ENCODE data around the gene MACROD2.

The MACROD2 gene

DNA sequence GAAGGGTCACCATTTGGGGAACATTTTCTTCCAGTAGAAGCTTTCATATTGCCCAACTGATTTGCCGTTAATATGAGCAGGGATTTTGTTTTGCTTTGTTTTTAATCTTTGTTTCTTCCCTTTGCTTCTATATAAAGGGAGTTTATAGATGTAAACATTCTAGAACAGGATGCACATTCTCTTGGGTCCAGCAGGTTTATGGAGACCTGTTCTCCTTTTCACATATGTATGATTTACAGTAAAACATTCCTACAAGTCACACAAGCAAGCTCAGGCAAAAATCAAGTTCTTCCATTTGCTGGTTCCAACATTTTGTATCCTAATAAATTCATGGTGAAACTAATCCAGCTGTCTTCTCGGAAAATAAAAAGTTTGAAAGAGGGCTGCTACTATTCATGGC is 1424.5 kb downstream of the MACROD2 start:
- no peak for TF ChIP-seq ZFX (IDR thresholded peaks at IDR 0.05; ENCODE audit: borderline replicate concordance)
- TF ChIP-seq, protein P1, sequence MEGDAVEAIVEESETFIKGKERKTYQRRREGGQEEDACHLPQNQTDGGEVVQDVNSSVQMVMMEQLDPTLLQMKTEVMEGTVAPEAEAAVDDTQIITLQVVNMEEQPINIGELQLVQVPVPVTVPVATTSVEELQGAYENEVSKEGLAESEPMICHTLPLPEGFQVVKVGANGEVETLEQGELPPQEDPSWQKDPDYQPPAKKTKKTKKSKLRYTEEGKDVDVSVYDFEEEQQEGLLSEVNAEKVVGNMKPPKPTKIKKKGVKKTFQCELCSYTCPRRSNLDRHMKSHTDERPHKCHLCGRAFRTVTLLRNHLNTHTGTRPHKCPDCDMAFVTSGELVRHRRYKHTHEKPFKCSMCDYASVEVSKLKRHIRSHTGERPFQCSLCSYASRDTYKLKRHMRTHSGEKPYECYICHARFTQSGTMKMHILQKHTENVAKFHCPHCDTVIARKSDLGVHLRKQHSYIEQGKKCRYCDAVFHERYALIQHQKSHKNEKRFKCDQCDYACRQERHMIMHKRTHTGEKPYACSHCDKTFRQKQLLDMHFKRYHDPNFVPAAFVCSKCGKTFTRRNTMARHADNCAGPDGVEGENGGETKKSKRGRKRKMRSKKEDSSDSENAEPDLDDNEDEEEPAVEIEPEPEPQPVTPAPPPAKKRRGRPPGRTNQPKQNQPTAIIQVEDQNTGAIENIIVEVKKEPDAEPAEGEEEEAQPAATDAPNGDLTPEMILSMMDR (IDR thresholded peaks at IDR 0.05), result no peak
- H3K27ac ChIP-seq, result no peak overlapping the region

DNA sequence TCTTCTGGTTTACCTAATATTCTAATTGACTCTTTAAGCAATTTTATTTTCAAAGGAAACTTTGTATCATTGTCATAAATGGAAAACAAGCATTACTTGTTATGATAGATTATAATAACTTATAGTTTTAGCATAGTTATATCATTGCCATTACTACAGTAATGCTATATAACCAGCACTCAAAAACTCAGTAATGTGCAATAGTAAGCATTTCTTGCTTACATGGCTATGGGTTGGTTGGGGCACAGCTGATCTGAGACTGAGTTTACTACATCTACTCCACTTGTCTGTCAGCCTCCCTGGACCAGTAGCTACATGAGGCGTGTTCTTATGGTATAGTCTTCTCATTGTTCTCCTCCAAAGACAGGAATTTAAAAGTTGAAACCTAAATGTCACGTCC is 1427.7 kb downstream of the MACROD2 start:
- TF ChIP-seq, protein P1 (IDR thresholded peaks at IDR 0.05), result no peak
- TF ChIP-seq ZFX (IDR thresholded peaks at IDR 0.05; ENCODE audit: borderline replicate concordance), result no peak
- H3K27ac ChIP-seq, result no peak overlapping the region

DNA sequence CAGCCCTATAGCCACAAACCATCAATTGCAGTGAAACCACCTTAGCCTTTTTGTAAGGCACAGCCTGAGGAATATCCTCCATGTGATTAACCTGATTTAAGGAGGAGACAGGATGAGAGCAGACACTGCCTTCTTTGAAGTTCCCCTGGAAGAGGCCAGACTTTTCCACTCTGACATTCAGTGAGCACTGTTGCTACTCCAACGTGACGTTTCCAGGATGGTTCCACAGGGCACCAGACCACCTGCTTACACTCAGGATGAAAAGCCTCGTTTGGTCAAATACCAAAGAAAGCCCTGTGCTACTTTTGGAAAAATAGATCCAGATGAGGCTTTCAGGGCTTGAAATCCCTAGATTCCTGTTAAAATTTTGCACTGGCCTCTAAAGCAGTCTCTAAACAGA is 1444.2 kb downstream of the MACROD2 start:
- no peak overlapping the region for H3K27ac ChIP-seq
- TF ChIP-seq, protein P1 (IDR thresholded peaks at IDR 0.05), result no peak
- no peak for TF ChIP-seq ZFX (IDR thresholded peaks at IDR 0.05; ENCODE audit: borderline replicate concordance)

DNA sequence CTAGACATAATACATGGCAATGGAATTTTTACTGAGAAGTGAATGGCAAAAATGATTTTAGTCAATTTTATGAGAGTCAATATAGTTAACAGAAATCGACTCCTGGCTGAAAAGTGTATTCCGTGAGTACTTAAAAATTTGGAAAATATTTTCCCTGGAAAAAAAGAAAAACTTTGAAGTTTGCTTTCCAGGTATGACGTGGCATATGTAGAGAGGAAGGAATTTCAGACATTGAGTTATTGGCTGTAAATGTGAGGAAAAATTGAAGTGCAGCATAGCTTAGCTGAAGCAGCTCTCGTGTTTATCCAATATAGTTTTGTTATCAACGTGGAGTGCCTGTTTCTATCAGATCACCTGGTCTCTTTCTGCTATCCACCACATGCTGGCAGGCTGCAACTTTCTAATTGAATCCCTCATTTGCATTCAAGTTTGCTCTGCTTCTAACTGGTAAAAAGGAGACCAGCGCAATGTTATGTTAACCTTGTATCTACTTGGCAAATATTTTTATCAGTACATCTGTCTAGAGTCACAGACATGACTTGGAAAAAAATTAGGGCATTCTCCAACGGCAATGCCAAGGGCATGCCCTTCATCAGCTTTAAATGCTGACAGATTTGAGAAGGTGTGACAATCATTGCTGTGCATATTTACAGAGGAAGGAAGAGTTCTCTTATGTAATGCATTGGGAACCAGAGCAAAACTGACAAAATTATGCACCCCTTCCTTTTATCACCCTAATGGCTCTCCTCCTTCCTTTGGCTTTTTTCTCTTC is 1444.9 kb downstream of the MACROD2 start:
- TF ChIP-seq ZFX (IDR thresholded peaks at IDR 0.05; ENCODE audit: borderline replicate concordance), result no peak
- TF ChIP-seq, protein P1 (IDR thresholded peaks at IDR 0.05), result no peak; the same call in 1 of the 2 replicates
- no peak overlapping the region for H3K27ac ChIP-seq

DNA sequence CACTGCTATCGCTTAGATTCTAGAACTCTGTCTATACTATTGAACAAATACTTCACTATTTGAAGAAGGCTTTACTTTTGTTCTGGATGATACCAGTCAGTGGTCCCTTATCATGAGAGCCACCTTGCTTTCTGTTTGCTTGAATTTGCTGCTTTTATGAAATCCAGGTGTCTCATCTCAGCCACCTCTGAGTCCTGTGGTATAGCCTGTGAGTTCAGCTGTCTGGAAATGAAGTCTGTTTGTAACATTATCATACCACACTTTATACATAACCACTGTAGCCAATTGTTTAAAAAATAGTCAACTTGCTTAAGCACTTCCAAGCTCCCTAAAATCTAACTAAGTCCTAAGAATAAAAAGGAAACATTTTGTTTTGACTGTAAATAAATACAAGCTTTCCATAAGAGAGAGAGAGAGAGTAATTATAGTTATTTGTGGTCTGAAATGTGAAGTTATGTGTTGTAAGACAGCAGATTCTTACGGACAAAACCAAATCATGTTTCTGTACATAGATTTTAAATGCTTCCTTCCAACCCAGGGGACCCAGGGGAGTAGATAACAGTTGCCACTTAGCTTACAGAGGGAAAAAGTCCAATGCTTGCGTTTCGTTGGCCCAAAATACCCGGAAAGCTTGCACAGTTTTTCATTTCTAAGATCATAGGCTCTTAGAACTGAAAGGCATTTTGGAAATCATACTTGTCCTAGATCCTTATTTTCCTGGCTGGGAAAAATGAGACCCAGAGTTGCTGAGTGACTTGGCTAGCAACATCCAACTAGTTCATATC is 1449.9 kb downstream of the MACROD2 start:
- TF ChIP-seq ZFX (IDR thresholded peaks at IDR 0.05; ENCODE audit: borderline replicate concordance), result no peak
- TF ChIP-seq, protein P1 (IDR thresholded peaks at IDR 0.05), result no peak
- no peak overlapping the region for H3K27ac ChIP-seq

DNA sequence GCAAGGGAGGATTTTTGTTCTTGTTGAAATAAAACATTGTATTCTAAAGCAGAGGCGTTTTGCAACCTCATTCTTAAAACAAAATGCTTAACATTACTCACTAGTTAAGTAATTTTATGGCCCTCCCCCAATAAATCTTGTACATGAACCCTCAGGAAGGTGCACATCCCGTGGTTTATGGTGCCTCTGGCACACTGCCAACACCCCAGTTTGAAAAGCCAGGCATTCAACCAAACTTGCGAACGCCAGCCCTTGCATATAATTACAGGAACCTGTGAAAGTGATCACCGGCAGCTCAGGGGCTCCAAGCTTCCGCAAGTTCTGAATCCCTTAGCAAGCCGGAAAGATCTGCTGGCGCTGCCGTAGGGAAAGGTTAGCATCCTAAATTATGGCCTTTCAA is 1451.1 kb downstream of the MACROD2 start:
- no peak overlapping the region for H3K27ac ChIP-seq
- no peak for TF ChIP-seq ZFX (IDR thresholded peaks at IDR 0.05; ENCODE audit: borderline replicate concordance)
- TF ChIP-seq, protein P1 (IDR thresholded peaks at IDR 0.05), result no peak

DNA sequence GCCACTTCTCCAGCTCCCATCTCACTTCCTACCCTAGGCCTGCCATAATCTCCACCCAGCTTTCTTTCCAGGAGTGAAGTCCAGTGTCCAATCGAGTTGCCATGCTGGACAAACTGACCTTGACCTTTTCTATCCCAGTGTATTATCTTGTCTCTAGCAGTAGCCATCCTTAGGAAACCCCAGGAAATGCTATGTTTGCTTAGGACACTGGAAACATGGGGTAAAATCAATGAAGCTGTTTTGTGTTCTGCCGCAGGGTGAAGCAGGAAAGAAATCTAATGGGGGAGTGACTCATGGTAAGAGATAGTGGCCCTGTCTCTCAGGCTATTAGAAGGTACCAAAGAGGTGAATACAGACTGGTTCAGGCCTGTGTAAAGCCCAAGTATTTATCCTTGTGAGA is 1452.2 kb downstream of the MACROD2 start:
- TF ChIP-seq, protein P1 (IDR thresholded peaks at IDR 0.05), result no peak
- no peak for TF ChIP-seq ZFX (IDR thresholded peaks at IDR 0.05; ENCODE audit: borderline replicate concordance)
- H3K27ac ChIP-seq, result no peak overlapping the region
